ENCODE results near the gene CLNS1A. TPM values are rescaled to one million over a fixed set of nuclear protein-coding genes. Genes with fewer than 3 reads are reported as not detected.

The CLNS1A gene
- total RNA-seq, 2 donors from 2014 or later = 73.9 to 74.1 TPM

DNA sequence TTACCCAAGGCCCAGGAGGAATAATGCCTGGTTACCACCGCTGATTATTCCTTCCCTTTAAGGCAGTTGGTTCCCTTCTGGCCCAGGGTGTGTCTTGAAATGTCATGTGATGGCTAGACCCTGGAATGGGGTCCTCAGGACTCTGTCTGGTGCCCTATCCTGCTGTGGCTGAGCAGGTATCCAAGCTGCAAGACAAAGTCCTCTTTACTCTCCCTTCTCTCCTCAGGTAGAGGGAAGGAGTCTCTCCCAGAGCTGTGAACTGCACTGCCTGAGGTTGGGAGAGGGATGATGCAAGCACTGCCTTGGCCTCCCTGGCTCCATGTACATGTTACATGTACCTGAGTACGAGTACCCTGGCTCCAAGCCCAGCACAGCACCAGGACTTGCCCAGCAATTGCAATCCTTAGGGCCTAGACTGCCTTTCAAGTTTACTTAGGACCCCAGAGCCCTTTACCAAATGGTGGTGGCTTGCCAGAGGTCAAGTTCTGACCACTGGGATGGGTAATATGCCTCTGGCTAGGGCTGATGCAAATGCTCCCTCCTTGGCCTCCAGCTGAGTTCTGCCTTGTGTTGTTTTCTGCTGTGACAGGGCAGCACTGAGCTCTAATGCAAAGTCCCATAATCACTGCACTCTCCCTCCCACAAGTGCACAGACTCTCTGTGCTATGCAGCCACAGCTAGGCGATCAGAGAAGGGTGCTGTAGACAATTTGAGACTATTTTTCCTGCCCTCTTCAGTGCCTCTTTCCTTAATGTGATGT is 68.5 kb downstream of the CLNS1A start:
- ATAC-seq (no peak), DNase-seq (no peak)
- intact Hi-C loops (cut with DNase I, micrococcal nuclease) = no loop called here

- DNase-seq (no peak), ATAC-seq (no peak)
- intact Hi-C loops (cut with DNase I, micrococcal nuclease) = no loop called here
Observed at GRCh38 chr11:77568306-77568705, 69.3 kb downstream of the CLNS1A start.

Other genes with a start within 250 kb of the CLNS1A start
- 100 to 1,000 TPM; 110 to 124 TPM for gene PAK1, start 163.7 kb downstream of the CLNS1A start, total RNA-seq
- gene AQP11, start 47.8 kb downstream of the CLNS1A start, total RNA-seq = 1 to 10 TPM; 4.0 to 7.1 TPM
- gene RSF1, start 182.9 kb upstream of the CLNS1A start, total RNA-seq = 10 to 100 TPM; 47.5 to 47.7 TPM
- gene AAMDC, start 183.3 kb upstream of the CLNS1A start, total RNA-seq = 10 to 100 TPM; 20.6 to 36.1 TPM

All from left colon (tissue), 2 donors.